Activated naive CD4-positive, alpha-beta T cell treated with anti-CD3 and anti-CD28 coated beads, Interleukin-2, amount 50 U/mL, for 24 hours (primary cell): ENCODE results near the gene SETD6.

Source experiments
- H3K27ac Mint-ChIP-seq: one replicate; pipeline ENCODE4 v1.8.0; 2021; ENCODE audit warnings: mild to moderate bottlenecking, mixed read lengths
- H3K27me3 Mint-ChIP-seq: one replicate; pipeline ENCODE4 v1.8.0; 2021; ENCODE audit warnings: mixed read lengths
- H3K36me3 Mint-ChIP-seq: one replicate; pipeline ENCODE4 v1.8.0; 2021; ENCODE audit warnings: mixed read lengths
- H3K4me1 Mint-ChIP-seq: one replicate; pipeline ENCODE4 v1.8.0; 2021; ENCODE audit warnings: mixed read lengths
- H3K4me3 Mint-ChIP-seq: one replicate; pipeline ENCODE4 v1.8.0; 2021; ENCODE audit warnings: mild to moderate bottlenecking, mixed read lengths
- H3K9me3 Mint-ChIP-seq: one replicate; pipeline ENCODE4 v1.8.0; 2021; ENCODE audit warnings: mixed read lengths

SETD6 gene

DNA sequence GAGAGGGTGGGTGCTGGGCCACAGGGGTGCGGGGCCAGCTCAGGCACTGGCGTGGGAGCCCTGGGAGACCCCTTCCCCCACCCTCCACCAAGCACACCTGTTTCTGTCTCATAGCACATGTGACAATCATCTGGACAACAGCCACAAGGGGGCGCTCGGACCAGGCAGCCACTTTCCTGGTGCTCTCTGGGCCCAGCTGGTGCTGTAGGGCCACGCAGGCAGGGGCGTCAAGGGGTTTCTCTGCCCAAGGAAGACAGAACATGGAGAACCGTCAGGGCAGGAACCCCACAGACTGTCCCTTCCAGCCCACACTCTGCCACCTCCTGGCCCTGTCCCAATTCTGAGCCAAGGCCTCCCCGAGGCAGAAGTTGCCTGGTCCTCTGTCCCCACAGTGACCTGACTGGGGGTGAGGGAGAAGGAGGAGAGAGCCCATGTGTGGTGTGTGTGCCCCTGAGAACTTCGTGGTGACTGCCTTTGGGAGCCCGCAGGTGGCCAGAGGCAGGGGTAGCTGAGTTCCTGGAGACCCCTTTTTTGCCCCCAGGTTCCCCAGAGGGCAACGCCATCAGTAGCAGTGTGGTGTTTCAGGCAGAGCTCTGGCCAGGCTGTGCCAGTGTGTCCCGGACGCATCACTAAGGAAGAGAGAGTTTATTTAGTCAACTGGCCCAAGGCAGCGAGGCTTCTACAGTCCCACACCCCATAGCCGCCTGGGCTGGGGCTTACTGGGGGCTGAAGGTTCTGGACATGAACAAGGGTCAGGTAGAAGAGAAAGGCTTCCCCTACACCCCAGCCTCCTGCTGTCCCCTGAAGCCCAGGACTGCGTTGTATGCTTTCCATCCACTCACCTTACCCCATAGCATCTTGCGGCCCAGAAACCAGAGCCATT is 3.1 kb upstream of the SETD6 start:
- Mint-ChIP-seq H3K27me3 (no peaks in the 10 kb centered on the region), H3K9me3 (no peaks in the 10 kb centered on the region), H3K4me1 (peaks cover 30% of the 10 kb centered on the region), H3K27ac (no peak overlapping the region), H3K4me3 (peak overlapping the region; percentile 15), H3K36me3 (peaks cover 3% of the 10 kb centered on the region)

DNA sequence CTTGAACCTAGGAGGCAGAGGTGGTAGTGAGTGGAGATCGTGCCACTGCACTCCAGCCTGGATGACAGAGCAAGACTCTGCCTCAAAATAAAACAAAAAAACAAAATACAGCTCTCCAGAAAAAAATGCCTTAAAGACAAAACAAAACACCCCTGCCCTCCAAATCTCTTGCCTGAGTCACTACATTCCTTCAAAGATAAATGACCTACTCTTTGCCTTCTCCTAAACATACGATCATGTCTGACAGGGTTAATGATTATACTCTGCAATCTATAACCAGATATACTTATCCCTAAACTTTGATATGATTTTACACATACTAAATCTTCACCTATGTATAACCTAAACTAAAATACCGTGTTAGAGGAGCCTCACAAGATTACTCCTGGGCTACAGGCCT is 1.4 kb upstream of the SETD6 start:
- Mint-ChIP-seq H3K4me3 (peak overlapping the region; percentile 42), H3K27ac (peak overlapping the region; percentile 74), H3K27me3 (no peaks in the 10 kb centered on the region), H3K4me1 (peaks cover 39% of the 10 kb centered on the region), H3K36me3 (peaks cover 7% of the 10 kb centered on the region), H3K9me3 (no peaks in the 10 kb centered on the region)

DNA sequence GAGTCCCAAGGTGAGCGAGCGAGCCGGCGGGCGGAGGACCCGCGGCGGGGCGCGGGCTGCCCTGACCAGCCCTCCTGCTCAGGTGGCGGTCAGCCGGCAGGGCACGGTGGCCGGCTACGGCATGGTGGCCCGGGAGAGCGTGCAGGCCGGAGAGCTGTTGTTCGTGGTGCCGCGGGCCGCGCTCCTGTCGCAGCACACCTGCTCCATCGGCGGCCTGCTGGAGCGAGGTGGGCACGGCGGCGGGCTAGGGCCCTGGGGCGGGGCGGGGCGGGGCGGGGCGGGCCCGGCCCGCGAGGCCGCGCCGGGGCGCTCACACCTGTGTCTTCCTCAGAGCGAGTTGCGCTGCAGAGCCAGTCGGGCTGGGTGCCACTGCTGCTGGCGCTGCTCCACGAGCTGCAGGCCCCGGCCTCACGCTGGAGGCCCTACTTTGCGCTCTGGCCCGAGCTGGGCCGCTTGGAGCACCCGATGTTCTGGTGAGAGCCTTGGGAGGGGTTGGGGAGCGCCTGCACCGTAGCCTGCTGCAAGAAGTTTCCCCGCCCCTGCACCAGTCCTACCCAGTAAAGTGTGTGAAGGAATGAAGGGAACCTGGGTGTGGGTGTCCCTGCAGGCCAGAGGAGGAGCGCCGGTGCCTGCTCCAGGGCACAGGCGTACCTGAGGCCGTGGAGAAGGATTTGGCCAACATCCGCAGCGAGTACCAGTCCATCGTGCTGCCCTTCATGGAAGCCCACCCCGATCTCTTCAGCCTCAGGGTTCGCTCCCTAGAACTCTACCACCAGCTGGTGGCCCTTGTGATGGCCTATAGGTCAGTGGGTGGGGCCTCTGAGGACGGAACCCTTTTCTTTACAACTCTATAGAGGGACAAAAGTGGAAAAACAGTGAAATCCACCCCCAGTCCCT is 802 bp downstream of the SETD6 start:
- Mint-ChIP-seq H3K4me3 (peak overlapping the region; percentile 93), H3K4me1 (peaks cover 40% of the 10 kb centered on the region), H3K27ac (peak overlapping the region; percentile 92), H3K36me3 (peaks cover 10% of the 10 kb centered on the region), H3K9me3 (no peaks in the 10 kb centered on the region), H3K27me3 (no peaks in the 10 kb centered on the region)

DNA sequence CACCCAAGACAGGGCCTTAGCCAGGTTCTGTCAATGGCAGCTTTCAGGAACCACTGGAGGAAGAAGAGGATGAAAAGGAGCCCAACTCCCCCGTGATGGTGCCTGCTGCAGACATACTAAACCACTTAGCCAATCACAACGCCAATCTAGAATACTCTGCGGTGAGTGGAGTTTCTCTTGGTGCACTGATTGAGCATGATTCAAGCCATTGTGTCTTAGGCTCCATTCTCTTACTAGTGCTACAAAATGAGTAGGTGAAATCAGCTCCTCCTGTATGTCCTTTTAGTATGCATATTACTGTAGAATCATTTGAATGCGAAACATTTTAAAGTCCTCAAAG is 1.4 kb downstream of the SETD6 start:
- H3K4me1 Mint-ChIP-seq, result peaks cover 39% of the 10 kb centered on the region
- H3K27me3 Mint-ChIP-seq, result no peaks in the 10 kb centered on the region
- peak overlapping the region; percentile 2 for H3K27ac Mint-ChIP-seq
- H3K9me3 Mint-ChIP-seq, result no peaks in the 10 kb centered on the region
- peaks cover 10% of the 10 kb centered on the region for H3K36me3 Mint-ChIP-seq
- peak overlapping the region; percentile 93 for H3K4me3 Mint-ChIP-seq

DNA sequence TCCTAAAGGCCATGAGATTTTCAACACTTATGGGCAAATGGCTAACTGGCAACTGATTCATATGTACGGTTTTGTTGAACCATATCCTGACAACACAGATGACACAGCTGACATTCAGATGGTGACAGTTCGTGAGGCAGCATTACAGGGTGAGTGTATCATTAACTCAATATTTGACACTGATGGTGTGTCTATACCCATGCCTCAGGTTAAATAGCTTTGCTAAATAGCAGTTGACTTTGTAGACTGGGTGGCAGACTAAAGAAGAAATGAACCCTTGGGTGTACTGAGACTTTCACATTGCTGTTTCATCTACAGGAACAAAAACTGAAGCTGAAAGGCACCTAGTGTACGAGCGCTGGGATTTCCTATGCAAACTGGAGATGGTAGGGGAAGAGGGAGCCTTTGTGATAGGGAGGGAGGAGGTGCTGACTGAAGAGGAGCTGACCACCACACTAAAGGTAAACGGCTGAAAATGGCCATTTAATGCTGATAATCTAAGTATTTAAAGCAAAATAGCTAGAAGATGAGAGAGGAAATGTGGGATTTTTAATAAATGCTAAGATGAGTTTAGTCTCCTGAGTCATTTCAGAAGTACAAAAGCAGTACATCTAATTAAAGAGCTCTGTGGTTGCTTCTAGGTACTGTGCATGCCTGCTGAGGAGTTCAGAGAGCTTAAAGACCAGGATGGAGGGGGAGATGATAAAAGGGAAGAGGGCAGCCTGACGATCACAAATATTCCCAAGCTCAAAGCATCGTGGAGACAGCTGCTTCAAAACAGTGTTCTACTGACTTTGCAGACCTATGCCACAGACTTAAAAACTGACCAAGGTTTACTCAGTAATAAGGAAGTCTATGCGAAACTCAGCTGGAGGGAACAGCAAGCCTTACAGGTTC is 3.0 kb downstream of the SETD6 start:
- H3K4me3 Mint-ChIP-seq, result peak overlapping the region; percentile 9
- peaks cover 30% of the 10 kb centered on the region for H3K4me1 Mint-ChIP-seq
- H3K9me3 Mint-ChIP-seq, result no peaks in the 10 kb centered on the region
- H3K36me3 Mint-ChIP-seq, result peaks cover 12% of the 10 kb centered on the region
- H3K27me3 Mint-ChIP-seq, result no peaks in the 10 kb centered on the region
- H3K27ac Mint-ChIP-seq, result peak overlapping the region; percentile 68

DNA sequence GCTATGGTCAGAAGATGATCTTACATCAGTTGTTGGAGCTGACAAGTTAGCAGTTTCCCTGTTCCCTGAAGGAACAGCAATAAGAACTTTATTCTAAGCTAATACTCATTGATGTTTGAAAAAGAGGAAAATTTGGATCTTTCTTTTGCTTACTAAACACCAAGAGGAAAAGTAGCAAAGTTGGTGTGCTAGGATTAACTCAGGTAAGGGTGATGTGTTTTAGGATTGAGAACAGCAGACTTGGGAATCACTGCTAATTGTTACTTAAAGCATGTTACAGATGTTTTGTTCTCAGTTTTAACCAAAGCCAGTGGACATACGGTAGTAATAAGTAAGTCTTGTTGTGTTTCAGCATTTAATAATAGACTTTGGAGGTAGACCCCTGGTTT is 3.7 kb downstream of the SETD6 start:
- H3K27ac Mint-ChIP-seq, result no peak overlapping the region
- H3K27me3 Mint-ChIP-seq, result no peaks in the 10 kb centered on the region
- H3K4me3 Mint-ChIP-seq, result no peak overlapping the region
- H3K9me3 Mint-ChIP-seq, result no peaks in the 10 kb centered on the region
- peaks cover 11% of the 10 kb centered on the region for H3K36me3 Mint-ChIP-seq
- H3K4me1 Mint-ChIP-seq, result peaks cover 26% of the 10 kb centered on the region

DNA sequence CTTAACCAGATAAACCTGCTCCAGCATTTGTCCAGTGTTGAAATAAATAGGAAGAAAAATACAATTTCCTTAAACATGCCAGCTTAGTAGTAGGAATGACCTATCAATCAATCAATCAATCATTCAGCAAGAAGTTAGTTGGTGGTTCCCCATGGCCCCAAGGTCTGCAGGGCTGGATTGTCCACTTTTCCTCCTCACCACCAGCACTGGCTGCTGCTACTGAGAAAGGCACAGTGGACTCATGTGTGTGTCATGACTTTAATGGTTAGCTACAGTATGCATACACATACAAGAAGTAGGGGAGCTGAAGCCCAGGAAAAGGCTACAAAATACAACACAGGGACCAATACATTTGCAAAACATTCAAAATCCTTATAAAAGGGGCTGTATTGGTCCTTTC is 4.4 kb downstream of the SETD6 start:
- Mint-ChIP-seq H3K4me1 (peaks cover 23% of the 10 kb centered on the region), H3K27me3 (no peaks in the 10 kb centered on the region), H3K4me3 (no peak overlapping the region), H3K9me3 (no peaks in the 10 kb centered on the region), H3K27ac (no peak overlapping the region), H3K36me3 (peaks cover 11% of the 10 kb centered on the region)

DNA sequence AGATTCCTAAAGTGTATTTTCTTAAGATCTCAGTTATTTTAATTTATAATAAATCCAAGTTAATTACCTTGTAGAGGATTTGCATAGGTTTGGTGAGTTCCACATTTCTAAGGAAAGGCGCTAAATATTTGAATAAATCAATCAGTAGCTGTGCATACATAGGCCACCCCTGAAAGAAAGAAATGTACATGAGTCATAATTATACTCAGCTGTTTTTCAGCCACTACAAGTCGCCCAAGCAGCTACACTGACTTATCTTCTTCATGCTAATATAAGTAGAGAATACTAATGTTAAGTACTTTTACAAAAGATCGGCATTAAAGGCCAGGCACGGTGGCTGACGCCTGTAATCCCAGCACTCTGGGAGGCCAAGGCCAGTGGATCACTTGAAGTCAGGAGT is 14.9 kb downstream of the SETD6 start:
- H3K27ac Mint-ChIP-seq, result no peak overlapping the region
- no peak overlapping the region for H3K4me3 Mint-ChIP-seq
- H3K4me1 Mint-ChIP-seq, result peaks cover 4% of the 10 kb centered on the region

DNA sequence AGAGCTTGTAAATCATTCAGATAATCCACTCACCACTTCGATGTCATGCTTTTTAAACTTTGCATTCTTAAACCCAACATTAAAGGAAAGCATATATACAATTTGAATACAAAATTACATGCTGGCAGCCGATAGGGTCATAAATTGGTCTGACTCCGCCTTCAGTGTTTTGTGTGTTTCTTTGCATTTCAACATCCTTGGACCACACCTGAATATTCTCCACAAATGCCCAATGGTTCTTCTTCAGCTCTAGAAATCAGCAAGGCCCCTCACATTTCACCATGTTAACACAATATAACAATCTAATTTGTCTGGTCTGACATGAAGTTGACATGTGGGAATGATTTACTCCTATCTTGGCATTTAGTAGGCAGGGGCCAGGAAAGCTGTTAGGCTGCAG is 17.1 kb downstream of the SETD6 start:
- no peak overlapping the region for H3K4me3 Mint-ChIP-seq
- peaks cover 4% of the 10 kb centered on the region for H3K4me1 Mint-ChIP-seq
- H3K36me3 Mint-ChIP-seq, result peaks cover 24% of the 10 kb centered on the region
- no peaks in the 10 kb centered on the region for H3K27me3 Mint-ChIP-seq
- no peaks in the 10 kb centered on the region for H3K9me3 Mint-ChIP-seq
- no peak overlapping the region for H3K27ac Mint-ChIP-seq

More for the DNA sequence above, 14.9 kb downstream of the SETD6 start:
- peaks cover 29% of the 10 kb centered on the region for H3K36me3 Mint-ChIP-seq
- no peaks in the 10 kb centered on the region for H3K9me3 Mint-ChIP-seq
- H3K27me3 Mint-ChIP-seq, result no peaks in the 10 kb centered on the region

DNA sequence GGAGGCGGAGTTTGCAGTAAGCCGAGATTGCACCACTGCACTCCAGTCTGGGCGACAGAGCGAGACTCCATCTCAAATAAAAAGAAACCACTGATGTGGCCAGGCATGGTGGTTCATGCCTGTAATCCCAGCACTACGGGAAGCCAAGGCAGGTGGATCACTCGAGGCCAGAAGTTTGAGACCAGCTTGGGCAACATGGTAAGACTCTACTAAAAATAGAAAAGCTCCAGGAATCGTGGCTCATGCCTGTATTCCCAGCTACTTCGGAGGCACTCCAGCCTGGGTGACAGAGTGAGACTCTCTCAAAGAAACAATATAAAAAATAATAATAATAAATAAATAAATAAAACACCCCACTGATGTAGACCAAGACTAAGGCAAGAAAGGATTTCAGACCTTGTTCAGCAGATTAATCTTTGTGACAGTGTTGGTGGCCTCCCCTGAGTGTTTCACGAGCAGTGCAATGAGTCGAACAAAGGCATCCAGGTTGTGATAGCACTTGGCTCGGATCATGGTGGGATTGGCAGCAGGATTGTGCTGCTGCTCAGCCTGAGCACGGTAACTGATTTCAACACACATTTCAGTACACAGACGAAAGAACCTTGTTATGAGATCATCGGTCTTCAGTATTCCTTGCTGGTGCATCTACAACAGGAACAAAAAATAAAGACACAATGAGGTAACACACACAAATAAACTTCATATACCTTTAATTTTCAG is 18.6 kb downstream of the SETD6 start:
- Mint-ChIP-seq H3K4me3 (no peak overlapping the region), H3K9me3 (no peaks in the 10 kb centered on the region), H3K27ac (no peak overlapping the region)

DNA sequence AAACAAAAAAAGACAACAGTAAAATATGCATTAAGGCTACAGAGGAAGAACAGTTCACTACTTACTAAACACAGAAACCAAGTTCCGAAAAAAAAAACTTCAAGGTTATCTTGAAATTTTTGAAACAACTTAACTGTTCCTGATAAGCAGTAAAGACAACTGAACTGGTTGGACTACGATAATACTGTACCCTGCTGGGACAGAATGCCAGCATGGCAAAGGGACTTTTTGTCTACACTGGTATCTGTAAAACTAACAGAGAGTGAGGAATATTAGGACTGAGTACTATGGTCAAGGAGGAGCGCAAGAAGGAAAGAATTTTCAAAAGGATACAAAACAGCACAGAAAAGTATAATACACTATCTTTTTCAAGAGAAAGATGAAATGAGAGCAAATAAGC is 19.8 kb downstream of the SETD6 start:
- Mint-ChIP-seq H3K36me3 (peaks cover 34% of the 10 kb centered on the region), H3K4me1 (peaks cover 4% of the 10 kb centered on the region), H3K4me3 (no peak overlapping the region), H3K9me3 (no peaks in the 10 kb centered on the region), H3K27me3 (no peaks in the 10 kb centered on the region), H3K27ac (no peak overlapping the region)

More for the DNA sequence above, 18.6 kb downstream of the SETD6 start:
- Mint-ChIP-seq H3K27me3 (no peaks in the 10 kb centered on the region), H3K4me1 (peaks cover 4% of the 10 kb centered on the region), H3K36me3 (peaks cover 30% of the 10 kb centered on the region)

DNA sequence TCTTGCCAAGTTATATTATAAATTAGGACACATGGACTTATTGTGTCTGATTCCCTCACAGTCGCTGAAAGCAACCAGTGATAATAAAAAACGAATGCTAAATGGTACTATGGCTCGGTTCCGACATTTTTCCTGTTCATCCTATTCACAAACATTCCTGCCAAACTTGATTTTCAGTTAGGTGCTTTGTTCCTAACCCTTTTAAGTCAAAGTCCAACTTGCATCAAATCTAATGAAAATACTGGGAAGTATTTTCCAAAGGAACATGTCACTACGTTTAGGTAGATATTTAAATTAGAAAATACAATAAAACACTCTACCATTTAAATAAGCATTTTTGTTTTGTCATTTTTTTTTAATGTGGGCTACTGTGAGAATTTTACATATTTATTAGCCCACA is 21.0 kb downstream of the SETD6 start:
- Mint-ChIP-seq H3K27ac (no peak overlapping the region), H3K4me1 (peaks cover 4% of the 10 kb centered on the region), H3K36me3 (peaks cover 31% of the 10 kb centered on the region), H3K9me3 (no peaks in the 10 kb centered on the region), H3K4me3 (no peak overlapping the region), H3K27me3 (no peaks in the 10 kb centered on the region)

DNA sequence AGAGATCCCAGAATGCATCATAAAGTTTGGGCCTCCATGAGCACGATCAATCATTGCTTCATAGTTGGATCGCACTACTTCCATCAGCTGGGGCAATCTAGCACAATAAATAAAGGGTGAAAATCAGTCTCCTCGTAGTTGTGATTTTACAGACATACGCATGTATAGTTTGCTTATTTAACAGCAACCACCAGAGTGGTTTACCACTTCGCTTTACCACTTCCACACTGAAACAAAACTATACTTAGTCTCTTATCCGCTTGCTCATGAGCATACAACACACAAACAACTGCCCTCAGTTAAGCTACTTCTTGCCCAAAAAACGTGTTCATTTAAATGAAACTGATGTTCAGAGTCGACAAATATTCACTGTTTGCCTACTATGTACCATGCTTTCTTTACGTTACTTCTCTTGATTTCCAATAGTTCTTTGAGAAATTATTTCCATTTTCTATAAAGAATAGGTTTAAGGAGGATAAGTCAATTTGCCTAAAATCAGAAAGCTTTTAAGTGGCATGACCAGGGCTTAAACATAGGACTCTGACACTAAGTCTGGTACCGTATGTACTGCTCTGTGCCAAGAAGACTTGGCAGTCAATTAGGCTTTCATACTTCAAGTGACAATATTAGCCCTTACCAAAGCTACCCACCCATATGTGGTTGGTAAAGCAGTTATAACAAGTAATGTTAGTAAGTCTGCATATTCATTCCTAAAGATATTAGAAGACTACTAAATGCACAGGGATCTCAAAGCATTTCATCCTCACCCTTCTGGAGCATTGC is 22.0 kb downstream of the SETD6 start:
- H3K4me1 Mint-ChIP-seq, result peaks cover 4% of the 10 kb centered on the region
- no peak overlapping the region for H3K27ac Mint-ChIP-seq
- no peaks in the 10 kb centered on the region for H3K27me3 Mint-ChIP-seq
- H3K36me3 Mint-ChIP-seq, result peaks cover 30% of the 10 kb centered on the region
- no peak overlapping the region for H3K4me3 Mint-ChIP-seq
- no peaks in the 10 kb centered on the region for H3K9me3 Mint-ChIP-seq

DNA sequence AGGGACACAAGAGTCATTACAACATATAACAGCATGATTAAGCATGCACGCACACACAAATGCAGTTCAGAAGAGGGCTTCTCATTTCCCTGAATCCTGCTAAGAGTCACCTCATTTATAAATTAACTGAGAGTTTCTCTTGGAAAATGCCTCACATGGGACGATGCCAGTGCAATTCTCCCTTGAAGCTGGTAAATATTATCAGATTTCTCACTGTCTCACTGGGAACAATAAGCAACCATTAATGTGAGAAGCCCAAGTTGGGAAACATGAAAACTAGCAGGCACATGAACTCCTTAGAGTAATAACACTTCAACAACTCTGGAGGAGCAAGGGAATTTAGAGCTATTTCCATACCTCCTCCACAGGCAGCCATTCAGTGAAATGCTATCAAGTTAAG is 26.4 kb downstream of the SETD6 start:
- Mint-ChIP-seq H3K27me3 (no peaks in the 10 kb centered on the region), H3K9me3 (no peaks in the 10 kb centered on the region), H3K27ac (peak overlapping the region; percentile 30), H3K4me3 (no peak overlapping the region), H3K36me3 (peaks cover 23% of the 10 kb centered on the region), H3K4me1 (peaks cover 4% of the 10 kb centered on the region)
